HCT116 (cell line): ENCODE results near the gene CDC42BPA. TPM values are rescaled to one million over a fixed set of nuclear protein-coding genes. Genes with fewer than 3 reads are reported as not detected.

Experiments
- ATAC-seq: fragments of 200-7000 bp; cut with Tn5 transposase; 2 replicates; pipeline ENCODE4 v1.9.1; 2020; ENCODE audit warnings: mild to moderate bottlenecking, moderate library complexity
- BruUV-seq: library from RNA; stranded (reverse); fragments of 400-500 nt; replicated peaks from 2 replicates; lab custom pipeline; 2021; lab: Mats Ljungman, UMichigan
- CTCF ChIA-PET: fragments of 300-600 bp; sonication (Branson Sonifier 250); formaldehyde crosslinking; loops from one replicate; lab custom pipeline; 2021; ENCODE audit warnings: antibody characterized with exemption; lab: Charles Lee
- POLR2A ChIA-PET: fragments of 300-600, 350-600 bp; sonication (Branson Sonifier 250); formaldehyde crosslinking; loops from one replicate; lab custom pipeline; 2021; ENCODE audit warnings: antibody characterized with exemption; lab: Charles Lee
- RAD21 ChIA-PET, 2 experiments: fragments of 300-600 bp; sonication (Branson Sonifier 250); formaldehyde crosslinking; loops; one replicate each; lab custom pipeline; 2023; ENCODE audit warnings: low total read pairs in 2 of 2; ENCODE audit not compliant: uncharacterized antibody in 2 of 2, unreplicated experiment in 2 of 2, low non-redundant PET in 1 of 2; lab: Charles Lee
- DNase-seq: peaks from one replicate; pipeline ENCODE4 v3.0.0-alpha.2; 2010; ENCODE audit warnings: low read depth, low spot score
- H2AFZ ChIP-seq: fragments of 200-600 bp; shearing (Covaris generic), sonication (generic); 2 replicates; pipeline ENCODE4 v1.6.1; 2017; ENCODE audit warnings: low read depth, mixed run types, mixed read lengths, antibody characterized with exemption, low read length; ENCODE audit not compliant: poor library complexity, severe bottlenecking
- H3K27ac ChIP-seq: 2 replicates; pipeline ENCODE4 v1.5.1; 2012; ENCODE audit warnings: low read depth, low read length
- H3K27me3 ChIP-seq: fragments of 200-600 bp; sonication (generic); 2 replicates; pipeline ENCODE4 v1.6.1; 2016; ENCODE audit warnings: mixed run types, low read length, mixed read lengths; ENCODE audit not compliant: insufficient read depth
- H3K36me3 ChIP-seq, 2 experiments: fragments of 200-500 bp in 1 of 2; fragments of 200-600 bp in 1 of 2; sonication (Bioruptor generic) in 1 of 2; sonication (generic) in 1 of 2; 2 replicates each; pipeline versions ENCODE4 v1.5.1 to v1.6.1; 2014 to 2016; ENCODE audit warnings: low read length in 2 of 2, inconsistent platforms in 1 of 2, mixed read lengths in 1 of 2, mixed run types in 1 of 2; ENCODE audit not compliant: insufficient read depth in 2 of 2, control insufficient read depth in 1 of 2
- H3K4me1 ChIP-seq, 2 experiments: fragments of 200-600 bp in 1 of 2; sonication (generic) in 1 of 2; 2 replicates each; pipeline versions ENCODE4 v1.5.1 to v1.6.1; 2012 to 2017; ENCODE audit warnings: low read length in 2 of 2, inconsistent platforms in 1 of 2, mild to moderate bottlenecking in 1 of 2, mixed read lengths in 1 of 2, mixed run types in 1 of 2, moderate library complexity in 1 of 2; ENCODE audit not compliant: insufficient read depth in 2 of 2, control insufficient read depth in 1 of 2
- H3K4me2 ChIP-seq: fragments of 200-600 bp; sonication (generic); 2 replicates; pipeline ENCODE4 v1.6.1; 2017; ENCODE audit warnings: mixed run types, low read length, mixed read lengths
- H3K4me3 ChIP-seq, 2 experiments: fragments of 200-600 bp in 1 of 2; sonication (generic) in 1 of 2; replicated peaks in 1 of 2; 2 replicates each; pipeline ENCODE4 v1.5.1; 2011 to 2016; ENCODE audit warnings: low read length in 2 of 2, control low read depth in 1 of 2, low read depth in 1 of 2, mild to moderate bottlenecking in 1 of 2, mixed read lengths in 1 of 2, mixed run types in 1 of 2
- H3K79me2 ChIP-seq: fragments of 200-600 bp; sonication (generic); 2 replicates; pipeline ENCODE4 v1.6.1; 2017; ENCODE audit warnings: mild to moderate bottlenecking, mixed run types, low read length, moderate library complexity, mixed read lengths; ENCODE audit not compliant: insufficient read depth
- H3K9ac ChIP-seq: fragments of 200-600 bp; sonication (generic); 2 replicates; pipeline ENCODE4 v1.6.1; 2016; ENCODE audit warnings: low read length, mixed read lengths
- H3K9me2 ChIP-seq: fragments of 200-600 bp; sonication (generic), shearing (Covaris generic); 2 replicates; pipeline ENCODE4 v1.6.1; 2017; ENCODE audit warnings: mixed run types, mild to moderate bottlenecking, moderate library complexity; ENCODE audit not compliant: insufficient read depth
- H3K9me3 ChIP-seq, 2 experiments: fragments of 200-500 bp in 1 of 2; fragments of 200-600 bp in 1 of 2; sonication (Bioruptor generic) in 1 of 2; sonication (generic) in 1 of 2; 2 replicates each; pipeline ENCODE4 v1.6.1; 2014 to 2017; ENCODE audit warnings: low read length in 2 of 2, mixed read lengths in 2 of 2, inconsistent platforms in 1 of 2, low read depth in 1 of 2, mild to moderate bottlenecking in 1 of 2, mixed run types in 1 of 2, moderate library complexity in 1 of 2; ENCODE audit not compliant: control insufficient read depth in 1 of 2, insufficient read depth in 1 of 2
- H4K20me1 ChIP-seq: fragments of 200-600 bp; sonication (generic), shearing (Covaris generic); 2 replicates; pipeline ENCODE4 v1.6.1; 2017; ENCODE audit warnings: mixed run types, mild to moderate bottlenecking, moderate library complexity; ENCODE audit not compliant: insufficient read depth
- CBX3 ChIP-seq: IDR thresholded peaks from 2 replicates; pipeline ENCODE4 v1.6.1; 2012; ENCODE audit warnings: low read depth
- CEBPB ChIP-seq: IDR thresholded peaks from 2 replicates; pipeline ENCODE4 v1.6.1; 2012; ENCODE audit warnings: low read depth
- CTCF ChIP-seq, 3 experiments: fragments of 200-600 bp in 1 of 3; sonication (generic) in 1 of 3; IDR thresholded peaks in 2 of 3; conservative IDR thresholded peaks in 1 of 3; 2 replicates each; pipeline ENCODE4 v1.5.1; 2012 to 2017; ENCODE audit warnings: low read depth in 2 of 3, low read length in 2 of 3, antibody characterized with exemption in 1 of 3, borderline replicate concordance in 1 of 3, control low read depth in 1 of 3, mild to moderate bottlenecking in 1 of 3, mixed read lengths in 1 of 3, mixed run types in 1 of 3, moderate library complexity in 1 of 3; ENCODE audit not compliant: insufficient read depth in 1 of 3
- ELF1 ChIP-seq: IDR thresholded peaks from 2 replicates; pipeline ENCODE4 v1.6.1; 2012; ENCODE audit warnings: low read depth, borderline replicate concordance
- EZH2 ChIP-seq: fragments of 200-600 bp; sonication (generic); IDR thresholded peaks from 2 replicates; pipeline ENCODE4 v1.6.1; 2017; ENCODE audit warnings: antibody characterized with exemption, mixed run types
- EZH2phosphoT487 ChIP-seq: fragments of 200-600 bp; IDR thresholded peaks from 2 replicates; pipeline ENCODE4 v1.6.1; 2018; ENCODE audit warnings: antibody characterized with exemption, borderline replicate concordance
- POLR2A ChIP-seq: IDR thresholded peaks from 2 replicates; pipeline ENCODE4 v1.7.0; 2011; ENCODE audit warnings: borderline replicate concordance; ENCODE audit not compliant: insufficient read depth, insufficient read length; ENCODE audit errors: extremely low read depth
- RAD21 ChIP-seq: IDR thresholded peaks from 2 replicates; pipeline ENCODE4 v1.6.1; 2012; ENCODE audit warnings: low read depth, mild to moderate bottlenecking
- SP1 ChIP-seq: IDR thresholded peaks from 2 replicates; pipeline ENCODE4 v1.6.1; 2012; ENCODE audit warnings: low read depth
- SRF ChIP-seq: IDR thresholded peaks from 2 replicates; pipeline ENCODE4 v1.6.1; 2012; ENCODE audit warnings: low read depth
- TCF7L2 ChIP-seq: IDR thresholded peaks from 2 replicates; pipeline ENCODE4 v1.7.0; 2011; ENCODE audit warnings: borderline replicate concordance, inconsistent platforms; ENCODE audit not compliant: insufficient read depth, insufficient read length; ENCODE audit errors: extremely low read depth
- YY1 ChIP-seq: IDR thresholded peaks from 2 replicates; pipeline ENCODE4 v1.6.1; 2011; ENCODE audit warnings: low read length, low read depth, moderate library complexity, mild to moderate bottlenecking; ENCODE audit not compliant: insufficient replicate concordance; ENCODE audit errors: extremely low read depth
- ZNF274 ChIP-seq: fragments of 200-500 bp; sonication (Bioruptor generic); IDR thresholded peaks from 2 replicates; pipeline ENCODE4 v1.6.1; 2014; ENCODE audit warnings: mild to moderate bottlenecking, low read depth, low read length, inconsistent platforms
- intact Hi-C: fragments of 100-400 bp; cut with micrococcal nuclease; formaldehyde crosslinking; loops from 2 replicates; pipeline ENCODE4 v1.10.0; 2022
- total RNA-seq: library from RNA; stranded (reverse); gene quantifications from one replicate; pipeline ENCODE4 v1.2.1, GENCODE V29; 2021; ENCODE audit not compliant: unreplicated experiment
- TF ChIP-seq, protein P1 (sequence below): IDR thresholded peaks from 2 replicates; pipeline ENCODE4 v1.6.1; 2012
- TF ChIP-seq, protein P2 (sequence below): IDR thresholded peaks from 2 replicates; pipeline ENCODE4 v1.6.1; 2012

CDC42BPA gene
- total RNA-seq, 1 experiment from 2014 or later: 44.0 TPM

DNA sequence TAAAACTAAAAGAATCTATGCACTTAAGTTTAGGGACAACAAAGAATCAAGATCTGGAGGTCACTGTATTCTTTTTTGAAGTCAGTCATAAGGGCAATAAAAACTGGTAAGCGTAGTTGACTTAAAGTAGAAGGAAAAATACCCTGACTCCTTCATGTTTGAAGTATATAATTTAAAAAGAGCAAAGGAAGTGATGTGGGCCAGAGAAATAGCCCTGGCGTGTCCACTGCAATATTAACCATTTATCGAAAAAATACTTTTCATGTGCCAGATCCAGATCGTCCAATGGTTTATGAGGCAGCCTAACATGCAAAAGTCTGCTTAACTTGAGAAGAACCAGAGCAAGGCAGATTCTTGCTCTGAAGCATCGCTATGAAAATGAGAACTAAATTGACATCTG lies 216.2 kb downstream of the CDC42BPA start:
- POLR2A ChIA-PET: no interaction called here
- DNase-seq: no peak
- CTCF ChIA-PET: no interaction called here
- intact Hi-C loops: no loop called here
- Histone ChIP-seq H3K9me3 (no peaks in the 10 kb centered on the region), H3K36me3 (0 out of 4 replicates have a peak, but pooled peaks cover 0 to 3% of the 10 kb centered on the region in 2 experiments), H3K4me2 (no peak overlapping the region), H3K27ac (no peak overlapping the region), H2AFZ (no peak overlapping the region), H3K4me1 (no peaks in the 10 kb centered on the region), H3K27me3 (no peaks in the 10 kb centered on the region), H3K4me3 (no peak overlapping the region), H3K9me2 (no peaks in the 10 kb centered on the region), H3K79me2 (no peaks in the 10 kb centered on the region), H3K9ac (no peak overlapping the region), H4K20me1 (no peaks in the 10 kb centered on the region)
- no peak for ATAC-seq
- RAD21 ChIA-PET: no interaction called here
- TF ChIP-seq CBX3: no peak
- TF ChIP-seq EZH2: no peak
- TF ChIP-seq ZNF274: no peak
- TF ChIP-seq POLR2A: no peak
- BruUV-seq: no TSS peak

DNA sequence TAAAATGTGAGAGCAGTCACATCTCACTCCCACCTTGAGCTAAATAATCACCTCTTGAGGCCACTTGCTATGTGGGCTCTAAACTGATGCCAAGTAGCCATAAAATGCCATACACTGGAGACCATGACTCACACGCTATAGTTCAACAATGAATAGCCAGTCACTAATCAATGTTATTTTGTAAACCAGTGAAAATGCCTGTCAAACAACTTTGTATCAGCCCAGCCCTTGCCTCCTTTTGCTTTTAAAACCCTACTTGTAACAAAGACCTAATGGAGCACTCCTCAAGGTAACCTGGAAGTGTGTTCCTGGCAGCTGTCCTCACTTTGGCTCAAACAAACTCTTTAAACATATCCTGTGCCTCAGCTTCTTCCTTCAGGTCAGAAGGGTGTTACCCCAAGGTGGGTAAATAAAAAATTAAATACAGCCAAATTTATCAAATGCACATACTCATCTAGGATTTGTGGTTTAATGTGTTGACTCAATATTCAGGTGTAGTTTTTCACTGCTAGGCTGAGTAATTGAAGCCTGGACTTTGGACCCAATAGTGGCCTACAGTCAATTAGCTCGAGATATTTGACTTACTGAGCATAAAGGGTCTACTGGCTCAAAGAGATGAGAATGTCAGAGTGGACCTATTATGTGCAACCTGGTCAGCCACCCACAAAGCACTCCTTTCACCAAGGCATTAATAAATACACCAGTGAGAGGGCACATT lies 223.9 kb downstream of the CDC42BPA start:
- Histone ChIP-seq H3K4me3 (peak overlapping the region in 1 of 2 experiments; percentile 3; a peak in 1 of 4 replicates), H3K4me1 (peaks cover 16 to 28% of the 10 kb centered on the region in 2 experiments), H3K27ac (peak overlapping the region; percentile 39; the same call in 1 of the 2 replicates), H3K9me2 (no peaks in the 10 kb centered on the region), H3K9ac (no peak overlapping the region), H3K9me3 (no peaks in the 10 kb centered on the region), H3K79me2 (no peaks in the 10 kb centered on the region), H4K20me1 (0 out of 2 replicates have a peak, but pooled peaks cover 3% of the 10 kb centered on the region), H2AFZ (no peak overlapping the region), H3K27me3 (no peaks in the 10 kb centered on the region), H3K4me2 (peak overlapping the region; percentile 56), H3K36me3 (no peaks in the 10 kb centered on the region; a peak in 1 of 4 replicates)
- ATAC-seq: peak; percentile 74
- no TSS peak for BruUV-seq
- intact Hi-C loops: no loop called here
- RAD21 ChIA-PET: no interaction called here
- peak; percentile 28 for DNase-seq
- CTCF ChIA-PET: no interaction called here
- POLR2A ChIA-PET: no interaction called here
- TF ChIP-seq TCF7L2: no peak
- TF ChIP-seq SRF: no peak
- TF ChIP-seq EZH2phosphoT487: no peak
- peak; percentile 28; the same call in 1 of the 2 replicates for TF ChIP-seq CBX3
- no peak for TF ChIP-seq RAD21
- TF ChIP-seq SP1: peak; percentile 43
- no peak for TF ChIP-seq CTCF (IDR thresholded peaks at IDR 0.05 in 2 of 3, conservative IDR thresholded peaks at IDR 0.05 in 1 of 3; ENCODE audit: borderline replicate concordance in 1 of 3, insufficient read depth in 1 of 3, low read depth in 2 of 3, low read length in 2 of 3)
- no peak for TF ChIP-seq YY1
- no peak for TF ChIP-seq CEBPB
- TF ChIP-seq, protein P1, sequence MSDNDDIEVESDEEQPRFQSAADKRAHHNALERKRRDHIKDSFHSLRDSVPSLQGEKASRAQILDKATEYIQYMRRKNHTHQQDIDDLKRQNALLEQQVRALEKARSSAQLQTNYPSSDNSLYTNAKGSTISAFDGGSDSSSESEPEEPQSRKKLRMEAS: no peak
- TF ChIP-seq ELF1: no peak
- no peak for TF ChIP-seq EZH2
- TF ChIP-seq, protein P2, sequence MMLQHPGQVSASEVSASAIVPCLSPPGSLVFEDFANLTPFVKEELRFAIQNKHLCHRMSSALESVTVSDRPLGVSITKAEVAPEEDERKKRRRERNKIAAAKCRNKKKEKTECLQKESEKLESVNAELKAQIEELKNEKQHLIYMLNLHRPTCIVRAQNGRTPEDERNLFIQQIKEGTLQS: no peak
